HG03159 (cell line): Measurements from ENCODE around the gene DNAH17.

ENCODE experiments used
- ATAC-seq: cut with Tn5 transposase; IDR thresholded peaks from one replicate; pipeline ENCODE4 v1.9.1; 2021; ENCODE audit warnings: mild to moderate bottlenecking, moderate library complexity; ENCODE audit not compliant: unreplicated experiment

The DNAH17 gene

DNA sequence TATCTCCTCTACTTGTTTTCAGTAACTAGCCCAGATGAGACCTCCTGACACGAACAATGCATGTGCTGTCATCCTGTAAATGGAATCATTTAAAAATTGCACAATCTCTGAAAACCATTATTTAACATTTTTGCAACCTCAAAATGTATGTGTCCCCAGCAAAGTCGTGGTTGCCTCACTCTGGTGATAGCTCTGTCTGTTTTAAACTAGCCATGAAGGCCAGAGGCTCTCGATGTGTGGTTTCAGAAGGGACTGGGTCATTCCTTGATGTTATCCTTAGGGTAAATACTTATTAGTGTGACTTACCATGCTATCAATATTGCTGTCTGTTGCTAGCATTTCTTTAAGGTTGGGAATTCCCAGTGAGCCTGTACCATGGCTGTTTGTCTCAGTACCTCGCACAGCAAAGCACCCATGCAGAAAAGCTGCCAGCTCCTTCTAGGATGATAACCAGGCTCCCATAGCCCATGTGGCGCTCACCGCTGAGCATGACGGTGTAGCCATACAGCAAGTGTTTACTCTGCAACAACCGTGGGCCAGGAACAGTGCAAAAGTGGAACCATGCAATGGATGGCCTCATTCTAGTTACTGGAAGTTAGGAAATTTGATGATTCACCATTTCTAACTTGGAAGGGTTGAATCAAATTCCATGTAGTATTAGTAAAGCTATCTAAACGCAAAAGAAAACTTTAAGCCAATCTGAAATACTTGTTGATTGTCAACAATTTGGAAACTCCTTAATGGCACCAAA is 201.6 kb downstream of the DNAH17 start:
- ATAC-seq, result no peak

DNA sequence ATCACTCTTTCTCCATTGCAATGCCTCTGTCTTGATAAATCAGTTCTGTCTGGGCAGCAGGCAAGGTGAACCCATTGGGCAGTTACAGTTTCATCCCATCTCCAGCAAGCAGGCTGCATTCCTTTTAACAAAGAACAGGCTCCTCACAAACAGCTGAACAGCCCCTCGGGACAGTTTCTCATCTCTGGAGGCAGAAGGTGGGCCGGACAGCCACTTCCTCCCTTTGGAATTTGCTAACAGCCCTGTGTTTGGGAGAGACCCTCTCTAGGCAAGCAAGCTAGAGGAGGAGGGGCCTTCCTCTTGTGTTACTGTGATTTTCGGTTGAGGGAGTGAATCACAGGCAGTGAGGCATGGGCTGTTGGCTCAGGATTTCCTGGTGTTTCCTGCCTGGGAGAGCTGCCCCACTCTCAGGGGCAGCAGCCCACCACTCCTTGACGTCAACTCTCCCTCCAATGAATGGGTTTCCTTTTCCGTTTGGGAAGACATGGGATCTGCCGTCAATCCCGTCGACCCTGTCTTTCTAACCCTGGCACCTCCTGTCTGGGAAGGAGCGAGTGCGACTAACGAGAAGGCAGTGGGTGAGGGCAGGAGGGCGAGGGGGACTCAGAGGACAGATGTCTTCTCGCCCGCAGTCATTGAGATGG is 202.4 kb downstream of the DNAH17 start:
- ATAC-seq, result no peak

DNA sequence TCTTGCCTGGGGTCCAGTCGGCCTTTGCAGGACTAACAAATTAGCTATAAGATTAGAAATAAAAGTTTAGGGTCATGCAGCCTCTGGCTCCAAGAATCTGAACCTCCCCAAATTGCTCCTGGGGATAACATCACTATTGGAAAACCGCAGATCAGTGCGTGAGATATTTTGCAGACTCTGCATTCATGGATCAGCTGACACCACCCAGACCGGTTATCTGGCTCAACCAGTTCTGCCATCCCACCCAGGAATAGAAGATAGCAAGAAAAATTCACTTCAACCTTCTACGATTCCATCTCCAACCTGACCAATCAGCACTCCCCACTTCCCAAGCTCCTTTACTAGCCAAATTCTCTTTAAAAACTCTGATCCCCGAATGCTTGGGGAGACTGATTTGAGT is 203.0 kb downstream of the DNAH17 start:
- ATAC-seq, result no peak
